ENCODE data around the gene GALNT5.

GALNT5 gene

DNA sequence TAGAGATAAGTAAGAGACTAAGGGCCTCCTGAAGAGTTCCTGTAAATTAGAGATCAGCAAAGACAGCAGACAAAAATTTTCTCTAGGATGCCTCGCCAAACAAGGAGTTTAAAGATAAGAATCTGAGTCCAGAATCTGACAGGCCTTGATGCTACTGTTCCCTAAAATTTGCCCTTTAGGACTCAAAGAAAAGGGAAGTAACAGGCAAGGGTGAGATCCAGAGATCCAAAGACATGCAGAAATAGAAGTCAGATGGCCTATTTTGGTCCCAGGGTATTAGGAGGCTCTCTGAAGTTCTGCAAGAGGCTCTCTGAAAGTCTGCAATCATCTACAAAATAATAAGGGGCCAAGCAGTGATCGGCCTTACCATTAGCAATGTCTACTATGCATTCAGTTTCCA, 33.0 kb downstream of the GALNT5 start:
- no peak for DNase-seq (ENCODE audit: low spot score)

DNA sequence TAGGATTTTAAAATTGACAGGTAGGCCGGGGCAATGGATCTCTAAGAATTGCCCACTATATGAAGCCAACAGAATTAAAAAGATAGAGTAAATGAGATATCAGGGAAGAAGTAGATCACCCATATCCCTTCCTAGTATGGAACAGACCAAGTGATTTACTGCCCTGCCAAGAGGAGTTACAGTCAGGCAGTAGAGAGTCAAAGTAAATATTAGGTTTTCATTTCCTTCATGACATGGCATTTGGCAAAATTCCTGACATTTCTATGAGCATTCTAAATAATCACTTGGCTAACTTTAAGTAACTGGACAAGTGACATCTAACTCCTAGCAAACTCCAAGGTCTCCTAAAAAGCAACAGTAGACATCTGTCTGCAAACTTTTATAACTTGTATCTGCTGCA, 33.5 kb downstream of the GALNT5 start:
- DNase-seq (ENCODE audit: low spot score): no peak

DNA sequence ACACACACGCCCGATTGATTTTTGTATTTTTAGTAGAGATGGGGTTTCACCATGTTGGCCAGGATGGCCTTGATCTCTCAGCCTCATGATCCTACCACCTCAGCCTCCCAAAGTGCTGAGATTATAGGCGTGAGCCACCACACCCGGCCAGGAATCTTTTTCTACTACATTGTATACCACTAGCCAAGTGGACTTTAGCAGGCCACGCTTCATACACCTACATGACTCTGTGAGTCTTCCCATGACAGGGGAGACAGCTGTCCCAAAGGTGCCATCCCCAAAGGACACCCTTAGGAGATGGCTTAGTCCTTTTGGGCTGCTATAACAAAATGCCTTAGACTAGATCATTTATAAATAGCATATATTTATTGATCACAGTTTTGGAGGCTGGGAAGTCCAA, 35.3 kb downstream of the GALNT5 start:
- DNase-seq (ENCODE audit: low spot score): no peak

DNA sequence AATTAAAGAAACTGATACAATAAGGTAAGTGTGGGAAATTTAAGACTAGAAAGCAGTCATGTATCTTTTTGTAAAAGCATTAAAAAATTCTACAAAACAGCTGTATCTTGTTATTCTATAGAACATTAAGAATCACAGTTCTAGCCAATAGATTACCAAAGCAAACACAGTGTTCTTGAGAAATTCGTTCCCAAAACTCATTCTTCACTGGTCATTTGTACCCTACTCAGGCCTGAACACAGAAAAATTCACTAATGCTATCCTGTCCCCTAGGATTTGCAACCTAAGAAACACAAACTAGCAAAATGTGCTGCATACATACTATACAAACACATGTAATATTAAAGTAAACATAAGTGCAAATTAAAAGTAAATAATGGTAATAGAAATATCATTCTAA, 39.0 kb downstream of the GALNT5 start:
- DNase-seq (ENCODE audit: low spot score): no peak

DNA sequence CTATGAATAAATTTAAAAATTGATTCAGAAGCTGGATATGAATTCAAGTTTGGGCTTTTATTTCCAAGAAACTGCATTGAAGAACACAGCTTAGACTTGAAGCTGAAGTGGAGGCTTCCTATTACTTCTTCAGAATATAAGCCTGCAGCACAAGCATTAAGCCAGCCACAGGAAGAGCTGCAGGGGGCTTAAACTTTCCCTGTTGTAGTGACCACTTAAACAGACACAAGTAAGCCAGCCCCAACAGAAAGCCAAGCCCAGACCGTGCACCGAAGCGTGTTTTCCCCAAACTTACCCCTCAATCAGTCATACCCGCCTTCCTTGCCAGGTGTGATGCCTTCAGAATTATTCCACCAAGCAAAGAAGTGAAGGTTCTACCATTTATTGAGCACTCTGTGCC, 39.5 kb downstream of the GALNT5 start:
- DNase-seq (ENCODE audit: low spot score): no peak

DNA sequence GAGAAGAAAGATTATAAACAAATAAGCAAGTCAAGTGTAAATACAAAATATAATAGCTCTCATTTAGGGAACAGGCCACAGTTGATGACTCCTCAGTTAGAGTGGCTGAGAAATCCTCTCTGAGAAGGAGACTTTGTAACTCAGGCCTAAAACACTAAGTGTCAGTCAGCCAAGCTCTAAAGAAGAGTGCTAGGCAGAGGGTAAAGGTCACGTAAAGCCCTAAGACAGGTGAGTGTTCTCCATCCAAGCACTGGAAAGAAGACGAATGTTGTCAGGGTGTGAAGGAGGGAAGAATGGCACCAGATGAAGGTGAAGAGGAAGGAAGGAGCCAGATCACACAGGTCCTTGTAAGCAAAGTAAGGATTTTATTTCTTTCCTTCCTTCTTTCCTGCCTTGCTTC, 43.8 kb downstream of the GALNT5 start:
- DNase-seq (ENCODE audit: low spot score): no peak

DNA sequence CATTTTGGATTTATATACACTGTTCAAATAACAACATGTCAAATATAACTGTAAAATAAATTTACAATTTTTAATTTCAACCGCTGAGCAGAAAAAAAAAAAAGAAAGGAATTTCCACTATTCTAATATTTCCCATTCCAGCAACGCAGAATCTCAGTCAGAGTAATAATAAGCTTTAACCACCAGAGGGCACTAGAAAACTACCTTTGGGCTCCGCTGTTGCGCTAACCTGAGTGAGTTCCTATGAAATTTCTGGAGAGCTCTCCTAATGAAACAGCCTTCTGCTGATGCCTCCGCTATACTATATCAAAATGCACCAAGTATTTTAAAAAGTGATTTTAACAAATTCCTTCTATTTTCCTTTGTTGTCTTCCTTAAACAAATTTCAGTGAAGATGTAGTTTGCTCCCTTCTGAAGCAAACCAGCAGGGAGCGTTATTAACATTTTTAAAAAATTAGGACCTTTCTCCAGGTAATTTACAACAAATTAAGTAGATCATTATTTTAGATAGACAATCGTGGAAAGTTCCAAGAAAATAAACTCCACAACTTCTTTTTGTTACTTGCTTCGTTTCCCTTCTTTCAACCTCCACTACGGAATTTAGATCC, 45.1 kb downstream of the GALNT5 start:
- DNase-seq (ENCODE audit: low spot score): peak; percentile 57

DNA sequence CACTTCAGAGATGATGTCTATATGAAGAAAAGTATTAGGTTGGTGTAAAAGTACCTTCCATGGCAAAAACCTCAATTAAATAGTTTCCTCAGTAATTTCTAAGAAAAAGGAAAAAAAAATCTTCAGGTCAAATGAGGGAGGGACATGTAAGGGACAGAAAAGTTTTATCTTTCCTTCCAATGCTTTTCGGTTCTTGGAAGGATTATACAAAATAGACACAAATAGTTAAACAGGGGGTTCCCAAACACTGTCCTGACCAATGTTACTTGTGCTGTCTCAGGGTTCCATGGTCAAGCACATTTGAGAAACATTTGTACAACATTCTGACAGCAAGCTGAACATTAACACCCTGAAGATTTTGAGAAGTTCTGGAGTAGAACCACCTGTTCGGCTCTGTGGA, 46.1 kb downstream of the GALNT5 start:
- no peak for DNase-seq (ENCODE audit: low spot score)

DNA sequence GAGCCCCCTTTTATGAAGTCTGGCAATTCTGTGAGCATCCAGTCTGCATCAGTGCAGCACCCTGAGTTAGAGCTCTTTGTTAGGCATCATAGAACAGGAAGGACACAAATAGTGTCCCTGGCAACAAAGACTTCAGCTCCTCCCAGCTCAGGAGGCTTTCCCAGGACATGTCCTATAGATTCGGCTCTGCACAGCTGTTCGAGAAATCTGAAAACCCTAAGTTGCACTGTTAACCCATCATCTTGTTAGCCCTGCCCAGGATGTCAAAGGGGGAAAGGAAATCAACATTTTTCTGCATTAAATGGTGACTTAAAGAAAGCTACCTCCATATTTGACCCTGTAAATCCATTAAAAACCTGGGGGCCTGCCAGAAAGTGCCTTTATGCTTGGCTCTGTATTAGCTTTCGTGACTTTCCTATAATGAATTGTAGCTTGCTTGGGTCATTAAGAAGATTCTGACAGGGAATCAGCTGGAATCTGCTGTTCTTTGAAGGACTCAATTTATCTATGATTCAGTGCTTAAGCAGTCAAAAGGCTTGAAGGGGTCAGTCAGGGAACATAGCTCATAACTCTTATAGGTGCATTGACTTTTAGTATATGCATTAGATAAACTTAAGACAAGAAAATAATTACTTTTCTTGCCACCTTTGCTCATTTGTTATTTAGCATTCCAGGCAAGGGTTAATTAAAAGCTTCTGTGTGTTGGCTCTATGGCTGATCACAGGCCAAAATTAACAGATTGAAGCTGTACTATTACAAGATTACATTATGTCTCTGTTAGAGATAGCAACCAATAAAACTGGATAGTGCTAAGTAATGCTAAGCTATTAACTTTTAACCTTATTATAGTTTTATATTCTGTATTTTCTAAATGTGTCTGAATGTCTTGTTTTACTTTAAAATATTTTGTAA, 47.6 kb downstream of the GALNT5 start:
- no peak for DNase-seq (ENCODE audit: low spot score)

DNA sequence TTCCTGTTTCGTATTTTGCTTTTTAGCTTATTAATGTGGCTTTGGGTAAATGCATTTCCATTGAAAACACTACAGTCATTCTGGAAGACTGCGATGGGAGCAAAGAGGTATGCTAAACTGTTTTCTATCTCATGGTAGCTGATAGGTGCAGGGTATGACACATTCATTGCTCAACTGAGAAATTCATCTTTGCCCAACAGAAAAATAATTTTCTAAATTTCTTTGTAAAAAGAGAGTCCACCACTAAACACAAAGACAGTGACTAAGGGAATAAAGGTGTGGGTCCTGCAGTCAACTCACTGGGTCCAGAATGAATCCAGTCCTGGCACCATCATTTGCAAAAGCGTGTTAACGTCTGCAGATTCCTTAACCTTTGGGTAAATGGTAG, 48.2 kb downstream of the GALNT5 start:
- DNase-seq (ENCODE audit: low spot score): no peak

DNA sequence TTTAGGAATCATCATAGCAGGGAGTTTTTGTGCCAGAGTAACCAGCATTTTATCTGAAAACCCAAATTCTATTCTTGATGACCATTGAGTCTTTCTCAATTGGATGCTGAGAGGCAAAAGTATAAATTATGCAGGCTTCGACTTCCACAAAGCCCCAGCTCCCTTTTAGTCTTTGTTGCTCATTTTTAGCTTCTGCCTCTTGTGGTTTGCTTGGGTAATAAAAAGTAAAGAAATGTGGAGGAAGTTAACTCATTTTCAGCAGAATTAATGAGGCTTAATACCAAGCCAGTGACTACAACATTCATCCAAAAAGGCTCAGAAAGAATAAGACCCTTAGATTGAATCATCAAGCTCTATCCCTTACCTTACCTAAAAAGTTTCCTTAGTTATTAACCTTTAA, 49.5 kb downstream of the GALNT5 start:
- no peak for DNase-seq (ENCODE audit: low spot score)

DNA sequence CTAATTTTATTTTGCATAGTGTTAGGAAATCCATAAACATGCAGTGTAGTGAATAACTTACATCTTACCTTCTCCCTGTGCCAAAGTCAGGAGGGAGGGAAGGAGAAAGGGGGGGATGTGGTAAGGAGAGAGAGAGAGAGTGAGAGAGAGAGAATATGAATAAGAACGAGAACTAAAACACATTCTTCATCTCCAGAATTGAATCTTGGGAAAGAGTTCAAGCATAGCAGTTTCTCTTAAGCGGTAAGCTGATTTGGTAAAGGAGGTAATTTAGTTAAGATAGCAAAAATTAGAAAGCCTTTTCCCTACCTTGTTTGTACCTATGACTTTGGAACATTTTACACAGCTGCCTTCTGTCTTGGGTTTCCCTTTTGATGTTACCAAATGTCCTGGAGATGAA, 52.4 kb downstream of the GALNT5 start:
- DNase-seq (ENCODE audit: low spot score): no peak

DNA sequence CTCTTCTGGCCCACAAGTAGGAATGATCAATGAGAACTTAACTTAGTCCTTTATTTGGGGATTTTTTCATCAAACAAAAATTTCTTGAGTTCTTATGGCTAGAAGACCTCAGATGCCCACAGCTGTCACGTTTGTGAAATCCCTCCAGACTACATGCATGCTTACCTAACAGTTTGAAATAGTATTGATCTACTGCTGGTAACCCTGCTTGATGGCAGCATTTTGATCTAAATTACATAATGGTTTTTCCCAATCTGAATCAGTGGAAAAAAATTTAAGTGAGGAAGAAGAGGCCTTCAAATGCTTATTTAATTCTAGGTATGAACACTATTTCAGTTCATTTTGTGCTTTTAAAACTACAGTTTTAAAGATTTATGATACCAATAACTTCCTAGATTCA, 54.2 kb downstream of the GALNT5 start:
- no peak for DNase-seq (ENCODE audit: low spot score)

DNA sequence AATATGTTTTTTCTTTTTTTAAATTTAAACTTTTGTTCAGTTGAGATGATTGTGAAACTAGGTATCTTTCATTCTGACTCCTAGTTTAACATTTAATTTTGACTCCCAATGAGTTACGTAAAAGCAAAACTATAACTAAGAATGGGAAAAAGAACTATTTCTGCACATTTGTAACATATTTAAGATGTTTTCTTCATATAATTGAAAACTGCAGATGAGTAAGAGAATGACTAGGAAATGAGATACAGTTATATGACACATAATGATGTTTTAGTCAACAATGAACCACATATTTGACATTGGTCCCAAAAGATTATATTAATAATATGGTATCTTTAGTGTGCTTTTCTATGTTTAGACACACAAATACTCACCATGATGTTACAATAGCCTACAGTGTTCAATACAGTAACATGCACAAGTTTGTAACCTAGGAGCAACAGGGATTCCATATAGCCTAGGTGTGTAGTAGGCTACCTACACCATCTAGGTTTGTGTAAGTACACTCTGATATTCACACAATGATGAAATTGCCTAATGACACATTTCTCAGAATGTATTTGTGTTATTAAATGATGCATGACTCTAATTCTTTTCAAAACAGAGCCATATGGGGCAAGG, 55.5 kb downstream of the GALNT5 start:
- no peak for DNase-seq (ENCODE audit: low spot score)

DNA sequence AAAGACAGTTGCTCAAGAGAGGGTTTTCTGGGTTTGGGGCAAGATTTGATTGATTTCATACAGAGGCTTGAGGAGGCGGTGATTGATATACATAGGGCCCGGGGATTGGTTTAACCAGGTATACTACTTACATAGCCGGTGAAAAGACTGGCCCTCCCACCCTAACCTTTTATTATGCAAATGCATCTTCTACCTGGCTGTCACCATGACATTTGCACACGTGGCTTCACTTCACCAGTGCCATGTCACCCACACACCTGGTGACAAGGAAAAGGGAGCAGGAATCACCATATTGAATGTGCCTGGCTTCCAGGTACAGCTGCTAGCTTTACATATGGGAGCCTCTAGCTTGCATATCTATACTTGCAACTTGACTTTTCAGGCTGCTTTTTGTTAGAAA, 58.4 kb downstream of the GALNT5 start:
- no peak for DNase-seq (ENCODE audit: low spot score)

DNA sequence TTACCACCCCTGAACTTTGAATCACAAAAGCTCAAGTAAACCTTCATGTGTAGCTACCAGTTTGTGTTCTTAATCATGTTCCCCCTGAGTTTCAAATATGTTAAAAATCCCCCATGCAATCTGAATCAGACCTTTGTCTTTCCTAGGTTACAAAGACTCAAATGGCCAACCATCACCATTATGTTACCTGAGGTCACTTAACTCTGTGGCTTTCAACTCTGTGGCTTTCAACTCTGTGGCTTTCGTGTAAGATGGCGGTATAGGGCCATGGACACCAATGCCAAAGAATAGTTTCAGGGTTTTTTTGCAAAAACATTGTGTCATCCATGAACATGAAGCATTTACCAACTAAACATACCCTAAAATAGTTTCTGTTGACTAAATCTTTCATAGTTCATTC, 61.4 kb downstream of the GALNT5 start:
- no peak for DNase-seq (ENCODE audit: low spot score)

DNA sequence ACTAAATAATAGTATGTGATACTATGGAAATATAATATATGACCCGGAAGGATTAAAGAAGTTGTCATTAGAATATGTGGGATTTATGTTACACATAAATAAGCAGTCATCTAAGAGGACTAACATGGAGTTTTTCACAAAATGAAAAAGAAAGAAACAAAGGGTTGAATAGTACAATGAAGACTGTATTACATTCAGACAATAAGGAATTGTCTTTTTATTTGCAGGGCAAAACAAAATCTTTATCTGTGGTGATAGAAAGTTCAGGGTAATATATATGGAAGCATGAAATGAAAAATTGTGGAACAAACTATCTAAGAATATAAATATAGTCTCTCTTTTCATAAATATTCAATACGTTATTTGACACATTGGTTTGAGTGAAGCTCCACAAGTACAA, 62.3 kb downstream of the GALNT5 start:
- DNase-seq (ENCODE audit: low spot score): no peak

DNA sequence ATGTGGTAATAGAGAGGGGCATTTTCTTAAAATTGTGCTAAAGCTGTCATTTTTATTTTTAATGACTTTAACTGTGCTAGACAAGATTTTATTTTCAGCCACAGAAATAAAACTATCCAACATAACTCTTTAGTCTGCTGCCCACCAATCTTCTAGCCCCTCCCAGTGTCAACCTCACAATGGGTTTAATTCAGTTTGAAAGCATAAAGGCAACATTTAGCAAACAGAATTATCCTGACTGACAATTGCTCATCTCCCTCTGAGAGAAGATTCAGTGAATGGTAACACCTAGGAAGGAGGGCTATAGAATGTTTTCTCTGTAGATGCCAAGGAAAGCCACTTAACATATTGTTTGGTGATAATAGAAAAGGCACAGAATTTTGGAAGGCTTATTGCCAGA, 62.9 kb downstream of the GALNT5 start:
- DNase-seq (ENCODE audit: low spot score): no peak

DNA sequence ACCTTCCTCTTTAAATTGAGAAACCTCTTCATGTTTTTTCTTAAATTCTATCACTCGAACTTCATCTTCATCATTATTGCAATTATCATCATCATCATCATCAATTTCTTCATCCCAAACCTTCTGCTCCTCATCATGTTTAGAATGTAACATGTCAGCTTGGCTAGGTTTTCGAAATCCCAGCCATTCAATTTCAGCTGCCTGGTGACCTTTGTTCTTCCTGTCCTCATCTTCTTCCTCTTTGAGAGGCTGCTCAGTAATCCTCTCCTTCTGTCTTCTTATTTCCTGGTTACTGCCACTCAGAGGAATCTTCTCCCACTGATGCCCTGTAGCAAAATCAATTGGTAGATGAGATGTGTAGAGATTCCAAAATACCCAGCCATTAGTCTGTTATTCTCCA, 64.0 kb downstream of the GALNT5 start:
- no peak for DNase-seq (ENCODE audit: low spot score)

DNA sequence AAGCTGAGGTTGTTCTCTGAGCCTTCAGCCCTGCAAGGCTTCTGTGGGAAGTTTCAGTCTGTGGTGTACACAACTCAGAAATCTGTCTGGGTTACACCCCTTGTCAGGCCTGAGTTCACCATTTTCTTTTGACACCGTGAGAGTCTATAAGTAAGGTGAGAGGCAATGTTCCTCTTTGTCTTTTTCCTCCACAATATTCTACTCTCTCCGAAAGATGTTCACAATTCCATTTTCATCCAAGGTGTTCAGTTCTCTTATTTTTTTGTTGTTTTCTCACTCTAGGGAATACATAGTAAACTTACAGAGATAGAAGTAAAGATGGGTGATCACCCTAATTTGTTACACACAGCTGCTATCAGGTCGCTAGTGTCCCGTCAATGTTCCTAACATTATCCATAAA, 64.9 kb downstream of the GALNT5 start:
- no peak for DNase-seq (ENCODE audit: low spot score)

DNA sequence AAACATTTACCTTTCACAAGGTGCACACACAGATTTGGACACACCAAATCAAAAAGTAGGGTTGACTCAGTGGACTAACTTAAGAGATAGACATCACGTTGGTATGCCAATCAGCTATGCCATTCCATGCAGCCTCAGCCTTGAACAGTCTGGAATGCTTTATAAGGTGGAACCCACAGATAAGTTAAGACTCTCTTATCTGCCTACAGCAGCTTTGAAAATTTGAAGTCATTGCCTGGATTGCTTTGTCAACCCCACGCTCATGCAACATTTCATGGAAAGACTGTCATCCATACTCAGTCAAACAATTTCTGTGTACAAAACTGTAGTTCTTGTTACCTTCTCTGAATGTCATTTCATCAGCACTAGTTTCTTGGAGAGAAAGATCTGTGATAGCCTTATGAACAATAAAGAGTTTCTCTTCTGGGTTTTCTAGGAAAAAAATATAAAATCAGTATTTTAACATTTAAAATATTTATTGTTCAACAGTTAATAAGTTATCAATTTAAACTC, 66.9 kb downstream of the GALNT5 start:
- DNase-seq (ENCODE audit: low spot score): no peak

DNA sequence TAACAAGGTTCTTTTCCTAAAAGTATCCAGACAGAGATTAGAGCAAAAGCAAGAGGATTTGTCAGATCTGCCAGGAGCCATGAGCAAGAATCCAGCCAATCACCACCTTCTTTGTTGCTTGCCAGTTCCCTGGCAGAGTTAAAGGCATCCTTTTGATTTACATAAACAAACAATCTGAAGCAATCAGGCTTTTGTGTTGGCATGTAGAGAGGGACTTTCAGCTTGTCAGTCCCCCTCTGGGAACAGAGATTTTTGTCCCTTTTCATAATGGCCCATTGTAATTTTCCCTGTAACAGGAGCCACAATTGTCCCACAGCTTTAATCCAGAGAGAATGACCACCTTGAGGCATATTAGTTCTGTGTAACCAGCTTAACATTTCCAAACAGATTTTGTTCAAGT, 68.3 kb downstream of the GALNT5 start, which contains the start of gene ERMN:
Gene ERMN, minus strand, starts transcription at position 39 of the 400 bp plus-strand sequence. CDS start 182 bp downstream, outside the sequence.
- DNase-seq (ENCODE audit: low spot score): no peak

DNA sequence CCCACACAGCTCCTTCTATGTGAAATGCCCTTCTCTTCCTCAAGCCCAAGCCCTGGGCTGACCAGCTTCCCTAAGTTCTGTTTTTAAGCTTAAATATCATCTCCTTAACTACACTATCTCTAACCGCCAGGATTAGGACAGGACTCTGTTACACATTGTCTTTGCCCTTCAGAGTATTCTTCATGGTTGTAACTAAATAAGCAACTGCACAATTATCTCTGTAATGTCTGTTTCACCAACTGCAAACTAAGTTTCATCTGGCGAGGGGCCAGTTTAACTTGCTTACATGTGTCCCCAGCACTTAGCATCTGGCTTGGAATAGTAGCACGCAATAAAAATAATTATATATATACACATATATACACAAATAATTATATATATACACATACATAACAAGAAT, 69.2 kb downstream of the GALNT5 start:
- DNase-seq (ENCODE audit: low spot score): no peak
